ENCODE measurements around the gene FBXL22.

DNA sequence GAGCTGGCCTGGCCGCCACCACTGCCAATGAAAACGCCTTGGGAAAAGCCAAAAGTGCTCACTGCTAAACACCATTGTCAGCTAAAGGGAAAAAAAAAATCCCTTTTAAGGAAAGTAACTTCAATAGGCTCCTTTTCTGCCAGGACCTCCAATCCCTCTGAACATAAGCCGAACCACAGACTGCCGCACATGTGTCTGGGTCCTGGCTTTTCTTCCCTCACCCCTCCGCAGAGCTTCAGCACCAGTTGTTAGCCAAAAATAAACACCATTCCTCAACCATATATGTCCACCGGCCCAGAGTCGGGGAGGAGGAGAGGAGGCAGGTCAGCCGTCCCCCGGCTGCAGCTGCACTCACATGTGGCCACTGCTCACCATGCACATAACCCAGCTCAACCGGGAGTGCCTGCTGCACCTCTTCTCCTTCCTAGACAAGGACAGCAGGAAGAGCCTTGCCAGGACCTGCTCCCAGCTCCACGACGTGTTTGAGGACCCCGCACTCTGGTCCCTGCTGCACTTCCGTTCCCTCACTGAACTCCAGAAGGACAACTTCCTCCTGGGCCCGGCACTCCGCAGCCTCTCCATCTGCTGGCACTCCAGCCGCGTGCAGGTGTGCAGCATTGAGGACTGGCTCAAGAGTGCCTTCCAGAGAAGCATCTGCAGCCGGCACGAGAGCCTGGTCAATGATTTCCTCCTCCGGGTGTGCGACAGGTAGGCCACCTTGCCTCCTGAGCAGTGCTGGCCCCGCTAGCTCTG is at the start of gene FBXL22:
- TF ChIP-seq, protein P1, sequence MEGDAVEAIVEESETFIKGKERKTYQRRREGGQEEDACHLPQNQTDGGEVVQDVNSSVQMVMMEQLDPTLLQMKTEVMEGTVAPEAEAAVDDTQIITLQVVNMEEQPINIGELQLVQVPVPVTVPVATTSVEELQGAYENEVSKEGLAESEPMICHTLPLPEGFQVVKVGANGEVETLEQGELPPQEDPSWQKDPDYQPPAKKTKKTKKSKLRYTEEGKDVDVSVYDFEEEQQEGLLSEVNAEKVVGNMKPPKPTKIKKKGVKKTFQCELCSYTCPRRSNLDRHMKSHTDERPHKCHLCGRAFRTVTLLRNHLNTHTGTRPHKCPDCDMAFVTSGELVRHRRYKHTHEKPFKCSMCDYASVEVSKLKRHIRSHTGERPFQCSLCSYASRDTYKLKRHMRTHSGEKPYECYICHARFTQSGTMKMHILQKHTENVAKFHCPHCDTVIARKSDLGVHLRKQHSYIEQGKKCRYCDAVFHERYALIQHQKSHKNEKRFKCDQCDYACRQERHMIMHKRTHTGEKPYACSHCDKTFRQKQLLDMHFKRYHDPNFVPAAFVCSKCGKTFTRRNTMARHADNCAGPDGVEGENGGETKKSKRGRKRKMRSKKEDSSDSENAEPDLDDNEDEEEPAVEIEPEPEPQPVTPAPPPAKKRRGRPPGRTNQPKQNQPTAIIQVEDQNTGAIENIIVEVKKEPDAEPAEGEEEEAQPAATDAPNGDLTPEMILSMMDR (IDR thresholded peaks at IDR 0.05) = no peak
- no peak for TF ChIP-seq POLR2A (IDR thresholded peaks at IDR 0.05)
- TF ChIP-seq POLR2AphosphoS5 (IDR thresholded peaks at IDR 0.05) = peak; percentile 45

Measured in prostate gland (tissue), 2 donors.